ENCODE data around the gene TXNL4A.

The TXNL4A gene

GRCh38 chr18:79923896-79924585 is 64.3 kb downstream of the TXNL4A start:
- TF ChIP-seq, protein P1, sequence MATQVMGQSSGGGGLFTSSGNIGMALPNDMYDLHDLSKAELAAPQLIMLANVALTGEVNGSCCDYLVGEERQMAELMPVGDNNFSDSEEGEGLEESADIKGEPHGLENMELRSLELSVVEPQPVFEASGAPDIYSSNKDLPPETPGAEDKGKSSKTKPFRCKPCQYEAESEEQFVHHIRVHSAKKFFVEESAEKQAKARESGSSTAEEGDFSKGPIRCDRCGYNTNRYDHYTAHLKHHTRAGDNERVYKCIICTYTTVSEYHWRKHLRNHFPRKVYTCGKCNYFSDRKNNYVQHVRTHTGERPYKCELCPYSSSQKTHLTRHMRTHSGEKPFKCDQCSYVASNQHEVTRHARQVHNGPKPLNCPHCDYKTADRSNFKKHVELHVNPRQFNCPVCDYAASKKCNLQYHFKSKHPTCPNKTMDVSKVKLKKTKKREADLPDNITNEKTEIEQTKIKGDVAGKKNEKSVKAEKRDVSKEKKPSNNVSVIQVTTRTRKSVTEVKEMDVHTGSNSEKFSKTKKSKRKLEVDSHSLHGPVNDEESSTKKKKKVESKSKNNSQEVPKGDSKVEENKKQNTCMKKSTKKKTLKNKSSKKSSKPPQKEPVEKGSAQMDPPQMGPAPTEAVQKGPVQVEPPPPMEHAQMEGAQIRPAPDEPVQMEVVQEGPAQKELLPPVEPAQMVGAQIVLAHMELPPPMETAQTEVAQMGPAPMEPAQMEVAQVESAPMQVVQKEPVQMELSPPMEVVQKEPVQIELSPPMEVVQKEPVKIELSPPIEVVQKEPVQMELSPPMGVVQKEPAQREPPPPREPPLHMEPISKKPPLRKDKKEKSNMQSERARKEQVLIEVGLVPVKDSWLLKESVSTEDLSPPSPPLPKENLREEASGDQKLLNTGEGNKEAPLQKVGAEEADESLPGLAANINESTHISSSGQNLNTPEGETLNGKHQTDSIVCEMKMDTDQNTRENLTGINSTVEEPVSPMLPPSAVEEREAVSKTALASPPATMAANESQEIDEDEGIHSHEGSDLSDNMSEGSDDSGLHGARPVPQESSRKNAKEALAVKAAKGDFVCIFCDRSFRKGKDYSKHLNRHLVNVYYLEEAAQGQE (IDR thresholded peaks at IDR 0.05; ENCODE audit: insufficient read depth in 1 of 2, low read depth in 2 of 2, low read length in 2 of 2), result no peak
- TF ChIP-seq FOXP2 (optimal IDR thresholded peaks at IDR 0.05; ENCODE audit: borderline replicate concordance, extremely low read depth, extremely low read length, insufficient read depth) (no peak), TAF1 (IDR thresholded peaks at IDR 0.05; ENCODE audit: borderline replicate concordance, insufficient read depth, low read length) (no peak), POLR2AphosphoS5 (IDR thresholded peaks at IDR 0.05; ENCODE audit: low read depth, low read length) (no peak), SIN3A (IDR thresholded peaks at IDR 0.05; ENCODE audit: borderline replicate concordance, insufficient read depth, low read length) (no peak)

DNA sequence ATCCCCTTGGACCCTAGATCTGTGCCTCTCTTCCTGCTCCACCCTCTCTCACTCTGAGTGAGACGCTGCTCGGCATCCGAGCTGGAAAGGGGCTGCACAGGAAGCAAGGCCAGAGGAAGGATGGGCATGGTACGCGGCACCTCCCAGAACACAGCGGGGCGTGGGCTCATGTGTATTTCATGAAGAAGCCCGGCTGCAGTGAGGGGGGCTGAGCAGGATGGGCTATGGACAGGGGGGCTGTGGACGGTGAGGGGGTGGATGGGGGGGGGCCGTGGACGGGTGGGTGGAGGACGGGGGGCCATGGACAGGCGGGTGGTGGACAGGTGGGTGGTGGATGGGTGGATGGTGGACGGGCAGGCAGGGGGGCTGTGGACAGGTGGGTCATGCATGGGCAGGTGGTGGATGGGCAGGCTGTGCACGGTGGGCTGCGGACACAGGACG is 65.4 kb downstream of the TXNL4A start:
- no peak for TF ChIP-seq SIN3A (IDR thresholded peaks at IDR 0.05; ENCODE audit: borderline replicate concordance, insufficient read depth, low read length)
- TF ChIP-seq FOXP2 (optimal IDR thresholded peaks at IDR 0.05; ENCODE audit: borderline replicate concordance, extremely low read depth, extremely low read length, insufficient read depth), result no peak
- TF ChIP-seq, protein P1 (IDR thresholded peaks at IDR 0.05; ENCODE audit: insufficient read depth in 1 of 2, low read depth in 2 of 2, low read length in 2 of 2), result no peak
- TF ChIP-seq POLR2AphosphoS5 (IDR thresholded peaks at IDR 0.05; ENCODE audit: low read depth, low read length), result no peak
- no peak for TF ChIP-seq TAF1 (IDR thresholded peaks at IDR 0.05; ENCODE audit: borderline replicate concordance, insufficient read depth, low read length)

DNA sequence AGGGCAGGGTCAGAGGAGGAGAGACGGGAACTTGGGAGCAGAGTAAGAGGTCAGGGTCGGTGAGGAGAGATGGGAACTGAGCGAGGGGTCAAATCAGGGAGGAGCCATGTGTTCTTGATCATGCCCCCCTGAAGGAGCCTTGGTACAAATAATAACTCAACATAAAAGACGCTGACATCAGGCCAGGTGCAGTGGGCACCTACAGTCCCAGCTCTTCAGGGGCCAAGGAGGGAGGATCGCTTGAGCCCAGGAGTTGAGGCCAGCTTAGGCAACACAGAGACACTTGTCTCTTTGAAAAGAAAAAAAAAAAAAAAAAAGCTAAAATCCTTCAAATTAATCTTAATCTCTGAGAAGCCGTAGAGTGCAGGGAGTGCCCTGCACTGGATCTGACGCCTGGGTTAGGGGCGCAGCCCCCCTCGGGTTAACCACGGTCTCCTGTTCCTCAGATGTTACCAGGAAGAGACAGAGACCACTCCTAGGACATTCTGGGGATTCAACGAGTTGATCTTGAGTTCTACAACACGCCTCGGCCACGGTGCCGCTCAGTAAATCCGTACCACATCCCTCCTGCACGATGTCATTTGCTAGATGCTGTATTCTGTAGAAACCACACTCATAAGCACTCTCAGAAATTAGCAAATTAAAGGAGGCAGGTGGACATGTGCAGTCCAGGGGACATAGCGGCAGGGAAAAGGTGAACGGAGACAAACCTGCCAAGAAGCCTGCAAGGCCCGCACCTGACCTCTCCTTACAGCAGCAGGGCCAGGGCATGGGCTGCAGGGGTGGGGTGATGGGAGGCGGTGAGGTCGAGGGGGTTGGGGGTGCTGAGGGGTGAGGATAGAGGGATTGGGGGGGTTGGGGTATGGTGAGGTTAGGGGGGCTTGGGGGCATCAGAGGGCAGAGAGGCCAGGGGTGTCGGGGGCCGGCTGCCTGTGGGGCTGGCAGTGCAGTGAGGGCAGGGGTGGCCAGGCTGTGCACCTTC is 66.1 kb downstream of the TXNL4A start:
- no peak for TF ChIP-seq TAF1 (IDR thresholded peaks at IDR 0.05; ENCODE audit: borderline replicate concordance, insufficient read depth, low read length)
- TF ChIP-seq, protein P1 (IDR thresholded peaks at IDR 0.05; ENCODE audit: insufficient read depth in 1 of 2, low read depth in 2 of 2, low read length in 2 of 2), result no peak
- TF ChIP-seq FOXP2 (optimal IDR thresholded peaks at IDR 0.05; ENCODE audit: borderline replicate concordance, extremely low read depth, extremely low read length, insufficient read depth), result no peak
- TF ChIP-seq POLR2AphosphoS5 (IDR thresholded peaks at IDR 0.05; ENCODE audit: low read depth, low read length), result no peak
- TF ChIP-seq SIN3A (IDR thresholded peaks at IDR 0.05; ENCODE audit: borderline replicate concordance, insufficient read depth, low read length), result no peak

Measured in PFSK-1 (cell line).